ENCODE data around the gene ULK1. TPM values are rescaled to one million over a fixed set of nuclear protein-coding genes. Genes with fewer than 3 reads are reported as not detected.

Gene ULK1
- total RNA-seq, 1 donor, result 9.1 TPM

GRCh38 chr12:131855521-131856142, 38.8 kb upstream of the ULK1 start:
- DNase-seq (ENCODE audit: low read depth), result no peak
- no peak for TF ChIP-seq CTCF (IDR thresholded peaks at IDR 0.05; ENCODE audit: insufficient read depth, low read length)
- no peak overlapping the region for H3K4me3 ChIP-seq (ENCODE audit: low read depth, low read length)

GRCh38 chr12:131856366-131857097, 37.9 kb upstream of the ULK1 start:
- TF ChIP-seq CTCF (IDR thresholded peaks at IDR 0.05; ENCODE audit: insufficient read depth, low read length), result no peak
- H3K4me3 ChIP-seq (ENCODE audit: low read depth, low read length), result no peak overlapping the region
- no peak for DNase-seq (ENCODE audit: low read depth)

GRCh38 chr12:131857908-131858850, 36.2 kb upstream of the ULK1 start:
- H3K4me3 ChIP-seq (ENCODE audit: low read depth, low read length), result no peak overlapping the region
- no peak for DNase-seq (ENCODE audit: low read depth)
- TF ChIP-seq CTCF (IDR thresholded peaks at IDR 0.05; ENCODE audit: insufficient read depth, low read length), result no peak

GRCh38 chr12:131860472-131861260, 33.8 kb upstream of the ULK1 start:
- no peak overlapping the region for H3K4me3 ChIP-seq (ENCODE audit: low read depth, low read length)
- no peak for TF ChIP-seq CTCF (IDR thresholded peaks at IDR 0.05; ENCODE audit: insufficient read depth, low read length)
- peak; percentile 80 for DNase-seq (ENCODE audit: low read depth)

- no peak for DNase-seq (ENCODE audit: low read depth)
Observed at GRCh38 chr12:131861261-131862083, 33.0 kb upstream of the ULK1 start.

More at GRCh38 chr12:131861261-131862083, 33.0 kb upstream of the ULK1 start:
- no peak overlapping the region for H3K4me3 ChIP-seq (ENCODE audit: low read depth, low read length)
- TF ChIP-seq CTCF (IDR thresholded peaks at IDR 0.05; ENCODE audit: insufficient read depth, low read length), result no peak

Data from fibroblast of the aortic adventitia (primary cell).